GM12878 (cell line): ENCODE measurements around the gene ZBTB39. TPM values are rescaled to one million over a fixed set of nuclear protein-coding genes. Genes with fewer than 3 reads are reported as not detected.
A peak's percentile ranks its signal among the peaks of the same experiment; 100 is the strongest.

ENCODE experiments used
- ATAC-seq: fragments of 200-7000 bp; cut with Tn5 transposase; 3 replicates; pipeline ENCODE4 v1.9.1; 2020; ENCODE audit warnings: mild to moderate bottlenecking, moderate library complexity
- BruUV-seq: library from RNA; stranded (reverse); fragments of 400-500 nt; replicated peaks from 2 replicates; lab custom pipeline; 2021; lab: Mats Ljungman, UMichigan
- CTCF ChIA-PET: fragments of 300-600 bp; sonication (Branson Sonifier 250); formaldehyde crosslinking; extraction: SDS; loops from one replicate; lab custom pipeline; 2021; ENCODE audit warnings: inconsistent platforms; lab: Yijun Ruan, JAX
- POLR2A ChIA-PET: fragments of 350-600 bp; formaldehyde crosslinking; extraction: SDS; loops from one replicate; lab custom pipeline; 2021; ENCODE audit warnings: inconsistent platforms; lab: Charles Lee
- RAD21 ChIA-PET: fragments of 300-600 bp; sonication (Branson Sonifier 250); formaldehyde crosslinking; loops from one replicate; lab custom pipeline; 2023; ENCODE audit warnings: antibody characterized with exemption; ENCODE audit not compliant: unreplicated experiment; lab: Charles Lee
- SMC1A ChIA-PET: fragments of 300-600 bp; sonication (Branson Sonifier 250); formaldehyde crosslinking; loops from one replicate; lab custom pipeline; 2023; ENCODE audit not compliant: unreplicated experiment, uncharacterized antibody; lab: Charles Lee
- DNase-seq: peaks from one replicate; pipeline ENCODE4 v3.0.0-alpha.2; 2011; ENCODE audit warnings: low read depth, low spot score
- FAIRE-seq: peaks from 3 replicates; lab custom pipeline; 2011; peaks lifted over from hg19 to GRCh38; lab: Jason Lieb, UNC
- H2AFZ ChIP-seq: 2 replicates; pipeline ENCODE4 v1.6.0; 2011; ENCODE audit warnings: low read depth, low read length, control low read depth; ENCODE audit not compliant: control insufficient read depth
- H3K27ac ChIP-seq: 2 replicates; pipeline ENCODE4 v1.5.1; 2011; ENCODE audit warnings: control low read depth; ENCODE audit not compliant: control insufficient read depth, insufficient read depth
- H3K27me3 ChIP-seq, 2 experiments: replicated peaks in 1 of 2; 2 replicates each; pipeline versions ENCODE4 v1.6.0 to v1.6.1; 2011; ENCODE audit warnings: low read length in 1 of 2; ENCODE audit not compliant: control insufficient read depth in 2 of 2, insufficient read depth in 2 of 2
- H3K36me3 ChIP-seq, 2 experiments: 2 replicates each; pipeline ENCODE4 v1.5.1; 2011; ENCODE audit warnings: low read length in 1 of 2; ENCODE audit not compliant: control insufficient read depth in 2 of 2, insufficient read depth in 2 of 2
- H3K4me1 ChIP-seq: 2 replicates; pipeline ENCODE4 v1.6.1; 2011; ENCODE audit warnings: mild to moderate bottlenecking, low read length, moderate library complexity, mixed read lengths; ENCODE audit not compliant: control insufficient read depth, insufficient read depth
- H3K4me2 ChIP-seq: 2 replicates; pipeline ENCODE4 v1.6.0; 2011; ENCODE audit warnings: control low read depth; ENCODE audit not compliant: control insufficient read depth, insufficient read depth
- H3K4me3 ChIP-seq: fragments of 200-600 bp; sonication (generic); 2 replicates; pipeline ENCODE4 v1.5.1; 2016
- H3K79me2 ChIP-seq: 2 replicates; pipeline ENCODE4 v1.6.0; 2011; ENCODE audit warnings: low read length; ENCODE audit not compliant: control insufficient read depth, insufficient read depth
- H3K9ac ChIP-seq: 2 replicates; pipeline ENCODE4 v1.8.0; 2011; ENCODE audit warnings: low read length, control low read depth, mixed read lengths; ENCODE audit not compliant: control insufficient read depth, insufficient read depth
- H3K9me3 ChIP-seq: replicated peaks from 3 replicates; pipeline ENCODE4 v1.5.1; 2011; ENCODE audit warnings: mild to moderate bottlenecking, low read length; ENCODE audit not compliant: control insufficient read depth, insufficient read depth
- H4K20me1 ChIP-seq: 2 replicates; pipeline ENCODE4 v1.6.0; 2011; ENCODE audit not compliant: control insufficient read depth, insufficient read depth
- ATF2 ChIP-seq: IDR thresholded peaks from 2 replicates; pipeline ENCODE4 v1.6.1; 2012; ENCODE audit warnings: low read length, inconsistent platforms
- BACH1 ChIP-seq: fragments of 450-650 bp; IDR thresholded peaks from 2 replicates; pipeline ENCODE4 v1.6.1; 2017; ENCODE audit warnings: mild to moderate bottlenecking, borderline replicate concordance
- DPF2 ChIP-seq: fragments of 450-650 bp; IDR thresholded peaks from 2 replicates; pipeline ENCODE4 v1.6.1; 2017; ENCODE audit warnings: mild to moderate bottlenecking
- ETV6 ChIP-seq, 2 experiments: fragments of 450-650 bp in 1 of 2; IDR thresholded peaks in 1 of 2; conservative IDR thresholded peaks in 1 of 2; 2 replicates each; pipeline ENCODE4 v1.6.1; 2014; ENCODE audit warnings: antibody characterized with exemption in 1 of 2, borderline replicate concordance in 1 of 2, low read depth in 1 of 2, mild to moderate bottlenecking in 1 of 2, moderate library complexity in 1 of 2
- GABPA ChIP-seq: IDR thresholded peaks from 2 replicates; pipeline ENCODE4 v1.6.1; 2014; ENCODE audit warnings: antibody characterized with exemption, low read depth, mild to moderate bottlenecking, inconsistent platforms
- HDAC6 ChIP-seq: fragments of 200-600 bp; sonication (generic); IDR thresholded peaks from one replicate; pipeline ENCODE4 v1.8.0; 2017; ENCODE audit warnings: antibody characterized with exemption; ENCODE audit not compliant: unreplicated experiment
- HSF1 ChIP-seq: fragments of 150-350 bp; IDR thresholded peaks from 2 replicates; pipeline ENCODE4 v1.6.1; 2014; ENCODE audit warnings: mild to moderate bottlenecking, low read depth, low read length
- JUND ChIP-seq: IDR thresholded peaks from 2 replicates; pipeline ENCODE4 v1.6.1; 2012; ENCODE audit warnings: low read depth, mild to moderate bottlenecking, low read length, improper control_type of control experiment, moderate library complexity
- KDM1A ChIP-seq: fragments of 200-600 bp; sonication (generic); IDR thresholded peaks from 2 replicates; pipeline ENCODE4 v1.6.1; 2016; ENCODE audit warnings: borderline replicate concordance
- LARP7 ChIP-seq: fragments of 450-650 bp; IDR thresholded peaks from 2 replicates; pipeline ENCODE4 v1.6.1; 2017; ENCODE audit warnings: mild to moderate bottlenecking
- MEF2A ChIP-seq: IDR thresholded peaks from 2 replicates; pipeline ENCODE4 v1.6.1; 2011; ENCODE audit warnings: low read depth, mild to moderate bottlenecking, low read length, moderate library complexity; ENCODE audit not compliant: insufficient read depth
- POLR2AphosphoS5 ChIP-seq: IDR thresholded peaks from 2 replicates; pipeline ENCODE4 v1.6.1; 2011; ENCODE audit warnings: mild to moderate bottlenecking, low read length, inconsistent platforms
- POU2F2 ChIP-seq: IDR thresholded peaks from 3 replicates; pipeline ENCODE4 v1.6.1; 2011; ENCODE audit warnings: low read depth, mild to moderate bottlenecking, low read length, borderline replicate concordance
- RUNX3 ChIP-seq: IDR thresholded peaks from 2 replicates; pipeline ENCODE4 v1.6.1; 2012; ENCODE audit warnings: low read length, inconsistent platforms
- SIX5 ChIP-seq: IDR thresholded peaks from 2 replicates; pipeline ENCODE4 v1.6.1; 2011; ENCODE audit warnings: mild to moderate bottlenecking, low read depth, low read length, moderate library complexity; ENCODE audit not compliant: severe bottlenecking
- SMAD5 ChIP-seq: IDR thresholded peaks from 2 replicates; pipeline ENCODE4 v1.6.1; 2016; ENCODE audit warnings: antibody characterized with exemption, low read depth
- SREBF1 ChIP-seq: IDR thresholded peaks from 2 replicates; pipeline ENCODE4 v1.6.1; 2012; ENCODE audit warnings: mild to moderate bottlenecking, low read length
- YBX1 ChIP-seq: fragments of 450-650 bp; IDR thresholded peaks from 2 replicates; pipeline ENCODE4 v1.6.1; 2016; ENCODE audit warnings: antibody characterized with exemption
- YY1 ChIP-seq: IDR thresholded peaks from 2 replicates; pipeline ENCODE4 v1.6.1; 2011; ENCODE audit warnings: low read depth, mild to moderate bottlenecking, low read length
- ZNF217 ChIP-seq: fragments of 450-650 bp; IDR thresholded peaks from 2 replicates; pipeline ENCODE4 v1.6.1; 2017; ENCODE audit warnings: antibody characterized with exemption, mild to moderate bottlenecking
- WGBS: methylation state at CpG from one replicate; pipeline ENCODE4 v1.1.6; 2016; ENCODE audit warnings: low lambda C conversion rate; ENCODE audit not compliant: insufficient replicate concordance, insufficient coverage; ENCODE audit errors: missing lambda C conversion rate; 5-methylcytosine and 5-hydroxymethylcytosine counted together
- in situ Hi-C: fragments of 300-500 bp; cut with MboI; formaldehyde crosslinking; loops from 9 replicates; pipeline ENCODE4 v1.14.3; 2018; ENCODE audit warnings: mixed read lengths
- intact Hi-C: fragments of 100-400 bp; cut with micrococcal nuclease; formaldehyde crosslinking; loops from one replicate; pipeline ENCODE4 v1.14.2; 2022; ENCODE audit not compliant: unreplicated experiment
- polyA plus RNA-seq, 11 experiments: library from polyadenylated mRNA; depleted of rRNA in 4 of 11; unstranded in 6 of 11; stranded (reverse) in 5 of 11; fragments of >200 nt; fragmentation: Nextera tagmentation in 4 of 11; fragmentation: Illumina TruSeq in 1 of 11; extraction: Ambion mirVana in 4 of 11; extraction: Trizol in 1 of 11; gene quantifications; 1 replicate in 1 of 11; 2 replicates in 10 of 11; pipeline versions ENCODE4 v1.2.1 to v1.2.3, GENCODE V29; 2011 to 2016; ENCODE audit warnings: inconsistent platforms in 2 of 11, missing spikeins in 2 of 11, low read depth in 1 of 11
- total RNA-seq, 4 experiments: library from RNA; depleted of rRNA in 3 of 4; stranded (reverse); fragments of >200 nt in 3 of 4; fragmentation: Illumina TruSeq in 1 of 4; extraction: Trizol in 1 of 4; gene quantifications; 2 replicates each; pipeline versions ENCODE4 v1.2.1 to v1.2.3, GENCODE V29; 2013 to 2021

The ZBTB39 gene
- total and polyA plus RNA-seq, 10 of the 15 experiments (the other 5 are each of a cell fraction or from before 2014, with no cell fraction given) = 0.88 to 6.8 (median 4.4) TPM

- H3K4me1 ChIP-seq = peaks cover 26% of the 10 kb centered on the region
- no peak overlapping the region for H3K27ac ChIP-seq
- ChIA-PET RAD21 (interaction anchor here (1.0 to 1.8 kb wide), 8 partner anchors 9 to 285 kb away, joined by 3 to 7 read pairs (median 4); partner anchors contain the start of genes NACA and STAT6), SMC1A (interaction anchor here (1.0 to 9.2 kb wide), 5 partner anchors 20 to 248 kb away, joined by 3 to 54 read pairs (median 8); partner anchors contain the start of gene STAT6), POLR2A (interaction anchor here (1.6 kb wide), 1 partner anchor 101 kb away, joined by 7 read pairs; the partner anchor contains the start of gene STAT6), CTCF (interaction anchor here (0.8 to 9.5 kb wide), 10 partner anchors 9 to 362 kb away, joined by 3 to 117 read pairs (median 5); partner anchors contain the start of gene STAT6)
- 72% methylated on average over 4 of the region's 4 CpGs for WGBS
- 0 out of 2 replicates have a peak overlapping the region, but pooled peaks have one; percentile 72 for H3K4me2 ChIP-seq
- intact Hi-C loops = no loop called here
- no peaks in the 10 kb centered on the region for H4K20me1 ChIP-seq
- H3K27me3 ChIP-seq = no peaks in the 10 kb centered on the region
- no peak overlapping the region for H3K4me3 ChIP-seq
- H3K36me3 ChIP-seq = no peaks in the 10 kb centered on the region
- H3K9me3 ChIP-seq = no peaks in the 10 kb centered on the region
- no peak overlapping the region for H3K9ac ChIP-seq
- in situ Hi-C loops = no loop called here
- no TSS peak for BruUV-seq
- H3K79me2 ChIP-seq = peaks cover 4% of the 10 kb centered on the region
- no peak for TF ChIP-seq MEF2A
- TF ChIP-seq BACH1 = no peak
- TF ChIP-seq POU2F2 = no peak
- TF ChIP-seq ZNF217 = no peak
- no peak for TF ChIP-seq LARP7
- no peak for TF ChIP-seq SREBF1
- TF ChIP-seq POLR2AphosphoS5 = no peak
- no peak for TF ChIP-seq SMAD5
- no peak for TF ChIP-seq DPF2
- TF ChIP-seq RUNX3 = no peak
- TF ChIP-seq SIX5 = no peak
- TF ChIP-seq HSF1 = no peak
- TF ChIP-seq JUND = no peak
- no peak for TF ChIP-seq HDAC6
- no peak for TF ChIP-seq KDM1A
- no peak for TF ChIP-seq YY1
- TF ChIP-seq ETV6 (conservative IDR thresholded peaks at IDR 0.05 in 1 of 2, IDR thresholded peaks at IDR 0.05 in 1 of 2; ENCODE audit: borderline replicate concordance in 1 of 2, low read depth in 1 of 2) = no peak
- no peak for TF ChIP-seq GABPA
- no peak for TF ChIP-seq ATF2
- TF ChIP-seq YBX1 = no peak
- ATAC-seq (no peak), FAIRE-seq (no peak), DNase-seq (no peak)
- no peak overlapping the region for H2AFZ ChIP-seq
These were observed 4.4 kb upstream of the ZBTB39 start for GRCh38 chr12:57010627-57011247.
